ENCODE data around the gene HES7. TPM values are rescaled to one million over a fixed set of nuclear protein-coding genes. Genes with fewer than 3 reads are reported as not detected.

The HES7 gene
- polyA plus RNA-seq, 1 experiment = not detected

DNA sequence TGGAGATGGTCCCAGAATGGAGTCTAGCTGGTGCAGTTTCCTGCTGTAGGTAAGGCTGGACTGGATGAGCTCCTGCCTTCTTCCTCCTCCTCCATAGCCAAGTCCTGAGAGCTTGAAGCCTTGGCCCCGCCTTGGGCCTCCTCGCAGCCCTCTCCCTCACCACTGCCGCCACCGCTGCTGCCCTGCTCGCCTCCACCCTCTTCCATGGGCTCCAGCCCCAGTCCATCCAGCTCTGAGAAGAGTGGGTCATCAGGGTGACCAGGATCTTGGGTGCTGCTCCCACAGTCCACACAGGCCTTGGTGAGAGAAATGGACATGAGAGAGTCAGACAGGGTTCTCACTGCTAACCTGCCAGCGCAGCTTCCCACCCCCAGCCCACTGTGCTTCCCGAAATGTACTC is 17.1 kb upstream of the HES7 start:
- no peak for DNase-seq (ENCODE audit: low read depth, low spot score)
- ChIA-PET POLR2A (interaction anchor here (0.6 to 3.7 kb wide), 4 partner anchors 9 to 116 kb away, joined by 3 to 18 read pairs (median 8); partner anchors contain the start of gene PER1), CTCF (interaction anchor here (5.2 kb wide), 1 partner anchor 22 kb away, joined by 38 read pairs; the partner anchor contains the start of gene ALOXE3)
- Histone ChIP-seq H3K9me3 (ENCODE audit: control insufficient read depth, insufficient read depth, low read length) (no peaks in the 10 kb centered on the region; the same call in 1 of the 2 replicates), H3K4me3 (ENCODE audit: low read depth, low read length) (no peak overlapping the region), H3K27me3 (ENCODE audit: control insufficient read depth, insufficient read depth, low read length) (no peaks in the 10 kb centered on the region), H3K27ac (ENCODE audit: low read depth, low read length) (no peak overlapping the region)
- TF ChIP-seq, protein P1, sequence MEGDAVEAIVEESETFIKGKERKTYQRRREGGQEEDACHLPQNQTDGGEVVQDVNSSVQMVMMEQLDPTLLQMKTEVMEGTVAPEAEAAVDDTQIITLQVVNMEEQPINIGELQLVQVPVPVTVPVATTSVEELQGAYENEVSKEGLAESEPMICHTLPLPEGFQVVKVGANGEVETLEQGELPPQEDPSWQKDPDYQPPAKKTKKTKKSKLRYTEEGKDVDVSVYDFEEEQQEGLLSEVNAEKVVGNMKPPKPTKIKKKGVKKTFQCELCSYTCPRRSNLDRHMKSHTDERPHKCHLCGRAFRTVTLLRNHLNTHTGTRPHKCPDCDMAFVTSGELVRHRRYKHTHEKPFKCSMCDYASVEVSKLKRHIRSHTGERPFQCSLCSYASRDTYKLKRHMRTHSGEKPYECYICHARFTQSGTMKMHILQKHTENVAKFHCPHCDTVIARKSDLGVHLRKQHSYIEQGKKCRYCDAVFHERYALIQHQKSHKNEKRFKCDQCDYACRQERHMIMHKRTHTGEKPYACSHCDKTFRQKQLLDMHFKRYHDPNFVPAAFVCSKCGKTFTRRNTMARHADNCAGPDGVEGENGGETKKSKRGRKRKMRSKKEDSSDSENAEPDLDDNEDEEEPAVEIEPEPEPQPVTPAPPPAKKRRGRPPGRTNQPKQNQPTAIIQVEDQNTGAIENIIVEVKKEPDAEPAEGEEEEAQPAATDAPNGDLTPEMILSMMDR (IDR thresholded peaks at IDR 0.05; ENCODE audit: low read depth, low read length) = no peak

DNA sequence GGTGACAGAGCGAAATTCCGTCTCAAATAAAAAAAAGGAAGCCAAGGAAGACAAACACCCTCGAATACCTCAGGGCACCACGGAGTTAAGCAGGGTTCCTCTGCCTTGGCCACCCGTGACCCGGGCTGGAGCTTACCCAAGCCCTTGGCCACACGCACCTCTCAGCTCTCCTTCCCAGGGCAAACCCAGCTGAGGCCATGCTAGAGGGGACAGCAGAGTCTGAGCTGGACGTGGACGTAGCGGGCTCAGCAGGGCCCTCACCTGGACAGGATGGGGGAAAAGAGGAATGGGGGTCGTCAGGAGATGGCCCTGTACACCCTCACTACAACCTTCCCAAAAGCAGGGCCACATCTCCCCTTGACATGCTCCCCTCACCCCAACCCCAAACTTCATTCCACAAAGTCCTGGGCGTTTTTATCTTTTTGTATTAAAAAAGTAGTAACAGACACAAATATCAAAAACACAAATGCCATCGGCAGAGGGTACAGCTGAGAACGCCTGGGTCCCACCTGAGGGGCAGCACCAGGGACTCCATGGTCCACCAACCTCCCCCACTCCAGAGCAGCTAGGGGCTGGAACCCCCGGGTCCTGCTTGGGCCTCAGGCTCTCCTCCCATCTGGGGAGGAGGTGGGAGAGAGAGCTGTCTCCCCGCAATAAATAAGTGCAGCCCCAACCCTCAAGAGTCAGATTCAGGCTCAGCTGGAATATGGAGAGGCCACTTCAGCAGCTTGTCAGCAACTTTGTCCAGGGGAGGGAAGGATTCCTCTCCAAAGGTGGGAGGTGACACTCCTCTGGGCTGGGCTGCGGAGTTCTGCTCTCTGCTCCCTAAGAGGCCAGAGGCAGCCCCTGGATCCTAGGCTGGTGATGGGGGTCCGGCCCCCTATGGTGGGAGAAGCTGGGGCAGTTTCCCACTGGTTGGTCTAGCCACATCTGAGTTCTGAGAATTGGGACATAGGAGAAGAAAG is 16.4 kb upstream of the HES7 start:
- POLR2A ChIA-PET = interaction anchor here (0.8 to 3.7 kb wide), 3 partner anchors 10 to 33 kb away, joined by 3 to 18 read pairs (median 14); partner anchors contain the start of gene PER1
- Histone ChIP-seq H3K27me3 (ENCODE audit: control insufficient read depth, insufficient read depth, low read length) (no peaks in the 10 kb centered on the region), H3K4me3 (ENCODE audit: low read depth, low read length) (no peak overlapping the region), H3K9me3 (ENCODE audit: control insufficient read depth, insufficient read depth, low read length) (no peaks in the 10 kb centered on the region; the same call in 1 of the 2 replicates), H3K27ac (ENCODE audit: low read depth, low read length) (no peak overlapping the region)
- CTCF ChIA-PET = interaction anchor here (5.2 kb wide), 1 partner anchor 21 kb away, joined by 38 read pairs; the partner anchor contains the start of gene ALOXE3
- DNase-seq (ENCODE audit: low read depth, low spot score) = no peak
- TF ChIP-seq, protein P1 (IDR thresholded peaks at IDR 0.05; ENCODE audit: low read depth, low read length) = no peak

DNA sequence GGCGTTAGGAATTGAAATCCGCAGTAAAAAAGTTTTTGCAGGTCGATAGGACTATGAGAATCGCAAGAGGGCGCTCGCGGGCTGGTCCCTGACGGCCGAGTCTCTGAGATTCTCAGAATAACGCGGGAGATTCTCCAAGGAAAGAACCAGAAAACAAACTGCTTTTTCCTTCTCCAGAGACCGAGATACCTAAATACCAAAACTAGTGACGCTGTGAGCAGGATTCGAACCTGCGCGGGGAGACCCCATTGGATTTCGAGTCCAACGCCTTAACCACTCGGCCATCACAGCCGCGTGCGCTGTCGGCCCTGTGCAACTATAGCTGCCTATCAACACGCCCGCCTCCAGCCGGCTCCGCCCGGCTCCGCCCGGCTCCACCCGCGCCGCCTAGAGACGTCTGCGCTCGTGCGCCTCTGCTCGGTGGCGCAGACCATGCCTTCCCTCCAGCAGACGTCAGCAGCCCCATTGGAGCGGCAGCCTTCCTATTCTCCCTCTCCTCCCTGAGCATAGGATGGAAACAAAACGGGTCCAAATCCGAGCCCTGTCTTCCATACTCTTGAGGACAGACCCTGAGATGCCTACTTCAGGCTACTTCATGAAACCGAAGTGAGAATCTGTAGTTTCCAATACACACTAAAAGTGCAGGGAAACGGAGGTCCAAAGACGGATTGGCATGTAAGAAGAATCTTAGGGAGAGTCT is 14.9 kb upstream of the HES7 start:
- H3K27me3 ChIP-seq (ENCODE audit: control insufficient read depth, insufficient read depth, low read length) = no peaks in the 10 kb centered on the region
- ChIA-PET POLR2A (interaction anchor here (0.6 to 3.7 kb wide), 6 partner anchors 11 to 655 kb away, joined by 3 to 18 read pairs (median 7); partner anchors contain the start of genes BORCS6, PER1 and POLR2A), CTCF (interaction anchor here (0.6 to 5.2 kb wide), 11 partner anchors 8 to 438 kb away, joined by 3 to 38 read pairs (median 6); partner anchors contain the start of genes ALOXE3 and TMEM107)
- peak overlapping the region; percentile 56 for H3K4me3 ChIP-seq (ENCODE audit: low read depth, low read length)
- TF ChIP-seq, protein P1 (IDR thresholded peaks at IDR 0.05; ENCODE audit: low read depth, low read length) = peak; percentile 89
- H3K9me3 ChIP-seq (ENCODE audit: control insufficient read depth, insufficient read depth, low read length) = no peaks in the 10 kb centered on the region; the same call in 1 of the 2 replicates
- H3K27ac ChIP-seq (ENCODE audit: low read depth, low read length) = peak overlapping the region; percentile 59
- DNase-seq (ENCODE audit: low read depth, low spot score) = peak; percentile 95

DNA sequence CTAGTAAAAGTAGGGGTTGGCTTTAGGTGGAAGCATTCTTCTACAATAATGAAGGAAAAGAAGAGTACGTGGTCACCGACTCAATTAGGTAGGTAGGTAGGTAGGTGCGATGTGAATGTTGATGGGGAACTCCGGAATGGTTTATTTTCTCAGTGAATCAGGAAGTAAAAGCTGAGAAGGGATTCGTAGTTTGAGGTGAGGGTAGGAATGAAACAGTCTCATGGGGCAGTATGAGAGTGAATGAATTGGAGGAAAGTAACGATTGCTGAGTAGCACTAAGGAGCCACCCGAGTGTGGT is 14.4 kb upstream of the HES7 start:
- ChIA-PET CTCF (interaction anchor here (0.6 to 5.2 kb wide), 12 partner anchors 9 to 439 kb away, joined by 3 to 38 read pairs (median 6); partner anchors contain the start of genes ALOXE3 and TMEM107), POLR2A (interaction anchor here (1.0 to 3.7 kb wide), 4 partner anchors 12 to 654 kb away, joined by 3 to 18 read pairs (median 4); partner anchors contain the start of genes BORCS6 and POLR2A)
- Histone ChIP-seq H3K9me3 (ENCODE audit: control insufficient read depth, insufficient read depth, low read length) (no peaks in the 10 kb centered on the region; the same call in 1 of the 2 replicates), H3K27ac (ENCODE audit: low read depth, low read length) (no peak overlapping the region), H3K4me3 (ENCODE audit: low read depth, low read length) (peak overlapping the region; percentile 55), H3K27me3 (ENCODE audit: control insufficient read depth, insufficient read depth, low read length) (no peaks in the 10 kb centered on the region)
- TF ChIP-seq, protein P1 (IDR thresholded peaks at IDR 0.05; ENCODE audit: low read depth, low read length) = no peak
- DNase-seq (ENCODE audit: low read depth, low spot score) = no peak

Measured in AG04450 (cell line).